IMR-90 (cell line): ENCODE data around the gene BTD. TPM values are rescaled to one million over a fixed set of nuclear protein-coding genes. Genes with fewer than 3 reads are reported as not detected.

Experiments
- NFE2L2 ChIP-seq: fragments of 150-350 bp; IDR thresholded peaks from 2 replicates; pipeline ENCODE4 v1.6.1; 2016; ENCODE audit warnings: low read depth, mild to moderate bottlenecking, low read length
- SMC3 ChIP-seq: fragments of 150-350 bp; IDR thresholded peaks from 2 replicates; pipeline ENCODE4 v1.6.1; 2016; ENCODE audit warnings: low read depth, mild to moderate bottlenecking, antibody characterized with exemption, low read length, moderate library complexity
- polyA plus RNA-seq, 3 experiments: library from polyadenylated mRNA; depleted of rRNA; stranded (reverse); fragments of >200 nt; gene quantifications; 2 replicates each; pipeline ENCODE4 v1.2.3, GENCODE V29; 2012; ENCODE audit warnings: low replicate concordance in 1 of 3
- total RNA-seq: library from RNA; depleted of rRNA; stranded (reverse); fragments of >200 nt; gene quantifications from 2 replicates; pipeline ENCODE4 v1.2.3, GENCODE V29; 2012
- TF ChIP-seq, protein P1 (sequence below): fragments of 150-350 bp; IDR thresholded peaks from 2 replicates; pipeline ENCODE4 v1.6.1; 2017; ENCODE audit warnings: mild to moderate bottlenecking, antibody characterized with exemption, low read length, low read depth

Gene BTD
- total and polyA plus RNA-seq, 2 of the 4 experiments (the other 2 are of a cell fraction), result 14.8 to 21.1 TPM

DNA sequence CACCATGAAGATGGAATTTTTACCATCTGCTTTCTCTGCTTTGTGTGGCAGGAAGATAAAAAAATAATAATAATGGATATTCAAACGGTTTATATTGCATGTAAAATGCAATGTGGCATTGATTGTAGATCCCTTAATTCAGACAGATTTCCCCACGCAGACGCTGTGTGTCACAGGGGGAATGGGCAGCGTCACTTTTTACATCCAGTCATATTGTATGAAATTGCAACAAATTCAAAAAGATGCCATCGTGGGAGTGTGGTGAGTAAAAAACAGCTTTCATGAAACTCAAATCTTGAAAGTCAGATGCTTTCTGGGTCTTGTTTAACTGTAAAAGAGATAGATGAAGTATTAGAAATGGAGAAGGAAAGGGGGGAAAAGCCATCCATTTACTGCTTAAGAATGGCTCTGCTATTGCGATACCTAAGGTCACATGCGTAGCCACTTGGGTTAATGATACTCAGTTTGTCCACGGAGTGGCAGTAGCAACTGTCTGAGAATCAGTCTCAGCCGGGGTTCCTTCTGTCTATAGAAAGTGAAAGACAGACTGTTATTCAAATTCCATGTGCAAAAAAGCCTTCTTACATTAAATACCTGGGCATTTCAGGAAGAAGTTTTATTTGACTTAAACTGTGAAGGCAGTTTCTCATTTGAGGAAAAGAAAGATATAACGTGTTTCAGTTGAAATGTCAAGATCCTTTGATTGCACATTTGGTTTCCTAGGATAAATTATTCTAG is 28.5 kb downstream of the BTD start (continued):
- TF ChIP-seq, protein P1, sequence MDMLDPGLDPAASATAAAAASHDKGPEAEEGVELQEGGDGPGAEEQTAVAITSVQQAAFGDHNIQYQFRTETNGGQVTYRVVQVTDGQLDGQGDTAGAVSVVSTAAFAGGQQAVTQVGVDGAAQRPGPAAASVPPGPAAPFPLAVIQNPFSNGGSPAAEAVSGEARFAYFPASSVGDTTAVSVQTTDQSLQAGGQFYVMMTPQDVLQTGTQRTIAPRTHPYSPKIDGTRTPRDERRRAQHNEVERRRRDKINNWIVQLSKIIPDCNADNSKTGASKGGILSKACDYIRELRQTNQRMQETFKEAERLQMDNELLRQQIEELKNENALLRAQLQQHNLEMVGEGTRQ, result peak; percentile 77
- no peak for TF ChIP-seq NFE2L2
- TF ChIP-seq SMC3, result peak; percentile 89
